IPS-11a (cell line): ENCODE measurements around the gene NTN3.
A peak's percentile ranks its signal among the peaks of the same experiment; 100 is the strongest.

Experiments used
- H3K4me3 ChIP-seq: one replicate; pipeline ENCODE4 v1.5.1; 2013; ENCODE audit warnings: low read depth, low read length, control low read depth

The NTN3 gene

GRCh38 chr16:2465653-2466415, 5.3 kb upstream of the NTN3 start:
- no peak overlapping the region for H3K4me3 ChIP-seq

GRCh38 chr16:2466667-2467527, 4.2 kb upstream of the NTN3 start:
- H3K4me3 ChIP-seq, result no peak overlapping the region

- H3K4me3 ChIP-seq, result peak overlapping the region; percentile 8
These were observed 3.4 kb upstream of the NTN3 start for GRCh38 chr16:2467528-2468232.

GRCh38 chr16:2468233-2468724, 2.8 kb upstream of the NTN3 start:
- H3K4me3 ChIP-seq, result peak overlapping the region; percentile 8

- peak overlapping the region; percentile 2 for H3K4me3 ChIP-seq
These were observed 2.2 kb upstream of the NTN3 start for GRCh38 chr16:2468725-2469398.

GRCh38 chr16:2469399-2470233, 1.5 kb upstream of the NTN3 start:
- H3K4me3 ChIP-seq, result no peak overlapping the region

GRCh38 chr16:2470234-2470601, 879 bp upstream of the NTN3 start:
- no peak overlapping the region for H3K4me3 ChIP-seq

- no peak overlapping the region for H3K4me3 ChIP-seq
These were observed 488 bp upstream of the NTN3 start for GRCh38 chr16:2470603-2471015.

GRCh38 chr16:2471653-2472487, 773 bp downstream of the NTN3 start:
- no peak overlapping the region for H3K4me3 ChIP-seq

- no peak overlapping the region for H3K4me3 ChIP-seq
These were observed 1.4 kb downstream of the NTN3 start for GRCh38 chr16:2472488-2472864.

GRCh38 chr16:2472885-2473445, 1.9 kb downstream of the NTN3 start:
- H3K4me3 ChIP-seq, result no peak overlapping the region

GRCh38 chr16:2473446-2473926, 2.4 kb downstream of the NTN3 start:
- H3K4me3 ChIP-seq, result no peak overlapping the region

- peak overlapping the region; percentile 50 for H3K4me3 ChIP-seq
These were observed 3.1 kb downstream of the NTN3 start for GRCh38 chr16:2473999-2474876.

- peak within 1 kb of the TSS; percentile 58 for H3K4me3 ChIP-seq
These were observed 3.8 kb downstream of the NTN3 start, which contains the start of gene TBC1D24 for GRCh38 chr16:2474877-2475412. Gene TBC1D24 (plus strand): TSS chr16:2475127. CDS start chr16:2496149, 21,022 bp downstream.

- H3K4me3 ChIP-seq, result peak overlapping the region; percentile 58
These were observed 4.6 kb downstream of the NTN3 start for GRCh38 chr16:2475413-2476344.

GRCh38 chr16:2476345-2476720, 5.2 kb downstream of the NTN3 start:
- no peak overlapping the region for H3K4me3 ChIP-seq
